ENCODE results near the gene TRIM71. TPM values are rescaled to one million over a fixed set of nuclear protein-coding genes. Genes with fewer than 3 reads are reported as not detected.

Gene TRIM71
- total RNA-seq, 1 experiment from 2014 or later, result 376 TPM

GRCh38 chr3:32871273-32871672, 53.5 kb downstream of the TRIM71 start:
- Histone ChIP-seq H3K27me3 (ENCODE audit: insufficient read depth, low read length) (no peaks in the 10 kb centered on the region), H3K4ac (ENCODE audit: low read depth, low read length) (no peak overlapping the region), H3K23me2 (ENCODE audit: insufficient read length, low read depth, low read length, poor library complexity, severe bottlenecking) (no peaks in the 10 kb centered on the region), H2BK120ac (ENCODE audit: low read depth, low read length, poor library complexity, severe bottlenecking) (no peak overlapping the region), H4K91ac (ENCODE audit: insufficient read length, low read depth, low read length) (no peak overlapping the region), H3T11ph (ENCODE audit: low read length) (no peak overlapping the region), H2BK15ac (ENCODE audit: low read depth, low read length) (no peak overlapping the region), H3K27ac (ENCODE audit: insufficient read length, low read depth, low read length) (peak overlapping the region; percentile 3), H4K8ac (replicated peaks; ENCODE audit: insufficient read length, low read depth, low read length) (no peak overlapping the region), H3K4me1 (ENCODE audit: insufficient read depth, low read length) (peaks cover 38% of the 10 kb centered on the region; the same call in 1 of the 2 replicates), H3K14ac (ENCODE audit: insufficient read depth, low read length) (0 out of 2 replicates have a peak overlapping the region, but pooled peaks have one; percentile 6), H2AK5ac (ENCODE audit: insufficient read length, low read length) (no peak overlapping the region), H3K79me1 (ENCODE audit: insufficient read depth, low read depth, low read length, poor library complexity, severe bottlenecking) (no peaks in the 10 kb centered on the region), H3K79me2 (ENCODE audit: insufficient read depth, low read length) (peaks cover 71% of the 10 kb centered on the region; the same call in 1 of the 2 replicates), H3K18ac (ENCODE audit: insufficient read length, low read depth, low read length) (no peak overlapping the region), H3K9me3 (ENCODE audit: control insufficient read depth, low read depth, low read length) (no peaks in the 10 kb centered on the region), H3K23ac (ENCODE audit: insufficient read length, low read depth, low read length) (no peak overlapping the region), H2BK12ac (ENCODE audit: insufficient read length, low read depth, low read length) (no peak overlapping the region), H3K4me2 (ENCODE audit: insufficient read depth, insufficient read length, low read length) (peak overlapping the region; percentile 28), H2BK5ac (ENCODE audit: insufficient read length, low read length) (no peak overlapping the region), H4K5ac (ENCODE audit: insufficient read length, low read depth, low read length) (no peak overlapping the region), H3K56ac (ENCODE audit: insufficient read length, low read depth, low read length) (no peak overlapping the region), H4K20me1 (ENCODE audit: control insufficient read depth, insufficient read depth, insufficient read length) (peaks cover 6% of the 10 kb centered on the region), H3K9ac (ENCODE audit: extremely low read depth, insufficient read length, low read length) (no peak overlapping the region), H2BK20ac (ENCODE audit: low read depth, low read length, poor library complexity, severe bottlenecking) (no peak overlapping the region), H2AFZ (ENCODE audit: low read length) (no peak overlapping the region)
- no peak for DNase-seq
- Mint-ChIP-seq H3K4me1 (peaks cover 90 to 94% of the 10 kb centered on the region in 2 experiments), H3K27me3 (ENCODE audit: low read depth) (no peaks in the 10 kb centered on the region; the same call in 1 of the 2 replicates), H3K4me3 (peak overlapping the region; percentile 63 to 72), H3K36me3 (ENCODE audit: insufficient read depth in 1 of 3, low read depth in 3 of 3) (peaks cover 24 to 44% (median 30%) of the 10 kb centered on the region in 3 experiments; a peak in 6 of 7 replicates), H3K27ac (peak overlapping the region; percentile 69 to 100 (median 99)), H3K9me3 (no peaks in the 10 kb centered on the region)
- TF ChIP-seq, protein P1, sequence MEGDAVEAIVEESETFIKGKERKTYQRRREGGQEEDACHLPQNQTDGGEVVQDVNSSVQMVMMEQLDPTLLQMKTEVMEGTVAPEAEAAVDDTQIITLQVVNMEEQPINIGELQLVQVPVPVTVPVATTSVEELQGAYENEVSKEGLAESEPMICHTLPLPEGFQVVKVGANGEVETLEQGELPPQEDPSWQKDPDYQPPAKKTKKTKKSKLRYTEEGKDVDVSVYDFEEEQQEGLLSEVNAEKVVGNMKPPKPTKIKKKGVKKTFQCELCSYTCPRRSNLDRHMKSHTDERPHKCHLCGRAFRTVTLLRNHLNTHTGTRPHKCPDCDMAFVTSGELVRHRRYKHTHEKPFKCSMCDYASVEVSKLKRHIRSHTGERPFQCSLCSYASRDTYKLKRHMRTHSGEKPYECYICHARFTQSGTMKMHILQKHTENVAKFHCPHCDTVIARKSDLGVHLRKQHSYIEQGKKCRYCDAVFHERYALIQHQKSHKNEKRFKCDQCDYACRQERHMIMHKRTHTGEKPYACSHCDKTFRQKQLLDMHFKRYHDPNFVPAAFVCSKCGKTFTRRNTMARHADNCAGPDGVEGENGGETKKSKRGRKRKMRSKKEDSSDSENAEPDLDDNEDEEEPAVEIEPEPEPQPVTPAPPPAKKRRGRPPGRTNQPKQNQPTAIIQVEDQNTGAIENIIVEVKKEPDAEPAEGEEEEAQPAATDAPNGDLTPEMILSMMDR (conservative IDR thresholded peaks at IDR 0.05), result no peak
- no CpG with 5 or more reads among the region's 7 CpGs for WGBS (ENCODE audit: extremely low coverage, insufficient read length, low lambda C conversion rate)
